Coronary artery (tissue), 2 donors: ENCODE data around the gene BORCS8.

Source experiments
- DNase-seq: peaks from one replicate; pipeline ENCODE4 v3.0.0-alpha.2; 2017; ENCODE audit warnings: low spot score
- H3K27ac ChIP-seq, 2 donors: fragments of 200-600 bp; sonication (generic); one replicate each; pipeline ENCODE4 v1.5.1; 2016 to 2019
- H3K4me3 ChIP-seq: fragments of 200-600 bp; sonication (generic); 2 replicates; pipeline ENCODE4 v1.5.1; 2016; ENCODE audit warnings: mild to moderate bottlenecking, moderate library complexity
- CTCF ChIP-seq: fragments of 200-600 bp; sonication (generic); IDR thresholded peaks from one replicate; pipeline ENCODE4 v1.5.1; 2019; ENCODE audit warnings: antibody characterized with exemption

BORCS8 gene

GRCh38 chr19:19159534-19159933 lies 32.4 kb downstream of the BORCS8 start:
- H3K27ac ChIP-seq = no peak overlapping the region
- TF ChIP-seq CTCF = no peak
- no peak for DNase-seq
- H3K4me3 ChIP-seq = no peak overlapping the region

GRCh38 chr19:19157808-19158207 lies 34.1 kb downstream of the BORCS8 start:
- no peak for TF ChIP-seq CTCF
- DNase-seq = no peak

GRCh38 chr19:19155495-19156219 lies 36.3 kb downstream of the BORCS8 start:
- no peak for TF ChIP-seq CTCF
- no peak overlapping the region for H3K27ac ChIP-seq
- no peak for DNase-seq
- H3K4me3 ChIP-seq = no peak overlapping the region

More at GRCh38 chr19:19157808-19158207, 34.1 kb downstream of the BORCS8 start:
- Histone ChIP-seq H3K27ac (no peak overlapping the region), H3K4me3 (no peak overlapping the region)

GRCh38 chr19:19154768-19155494 lies 37.0 kb downstream of the BORCS8 start:
- no peak for DNase-seq
- TF ChIP-seq CTCF = no peak
- H3K27ac ChIP-seq = no peak overlapping the region

GRCh38 chr19:19152668-19153384 lies 39.1 kb downstream of the BORCS8 start:
- Histone ChIP-seq H3K27ac (no peak overlapping the region), H3K4me3 (no peak overlapping the region)
- TF ChIP-seq CTCF = no peak
- no peak for DNase-seq

More at GRCh38 chr19:19154768-19155494, 37.0 kb downstream of the BORCS8 start:
- no peak overlapping the region for H3K4me3 ChIP-seq

- no peak for DNase-seq
- Histone ChIP-seq H3K27ac (no peak overlapping the region), H3K4me3 (no peak overlapping the region)
- no peak for TF ChIP-seq CTCF
Measured at GRCh38 chr19:19151418-19151817, 40.5 kb downstream of the BORCS8 start.
